ENCODE measurements around the gene OR6C76.
"Not testable (repeated sequence)": the region's sequence is repeated elsewhere in the genome, so short reads cannot be mapped to it uniquely, and the experiment has no call there.

Gene OR6C76

GRCh38 chr12:55416961-55417360, 9.1 kb upstream of the OR6C76 start:
- H3K4me3 ChIP-seq, result no peak overlapping the region
- H3K9ac ChIP-seq (ENCODE audit: insufficient read length), result no peak overlapping the region
- H3K9me3 ChIP-seq (ENCODE audit: low read depth, low read length), result no peaks in the 10 kb centered on the region
- no peak for DNase-seq (ENCODE audit: low read depth, low spot score)
- TF ChIP-seq FOXP2 (optimal IDR thresholded peaks at IDR 0.05; ENCODE audit: control extremely low read depth, extremely low read length, insufficient read depth) (no peak), EZH2 (IDR thresholded peaks at IDR 0.05) (no peak), POLR2AphosphoS5 (IDR thresholded peaks at IDR 0.05; ENCODE audit: borderline replicate concordance, low read depth, low read length) (no peak)
- H3K27ac ChIP-seq, result no peak overlapping the region
- H3K36me3 ChIP-seq (ENCODE audit: insufficient read depth, low read length), result no peaks in the 10 kb centered on the region

- Histone ChIP-seq H3K36me3 (ENCODE audit: insufficient read depth, low read length) (no peaks in the 10 kb centered on the region), H3K9me3 (ENCODE audit: low read depth, low read length) (no peaks in the 10 kb centered on the region)
- DNase-seq (ENCODE audit: low read depth, low spot score), result no peak
These were observed 5.6 kb upstream of the OR6C76 start for GRCh38 chr12:55420307-55420962.

DNA sequence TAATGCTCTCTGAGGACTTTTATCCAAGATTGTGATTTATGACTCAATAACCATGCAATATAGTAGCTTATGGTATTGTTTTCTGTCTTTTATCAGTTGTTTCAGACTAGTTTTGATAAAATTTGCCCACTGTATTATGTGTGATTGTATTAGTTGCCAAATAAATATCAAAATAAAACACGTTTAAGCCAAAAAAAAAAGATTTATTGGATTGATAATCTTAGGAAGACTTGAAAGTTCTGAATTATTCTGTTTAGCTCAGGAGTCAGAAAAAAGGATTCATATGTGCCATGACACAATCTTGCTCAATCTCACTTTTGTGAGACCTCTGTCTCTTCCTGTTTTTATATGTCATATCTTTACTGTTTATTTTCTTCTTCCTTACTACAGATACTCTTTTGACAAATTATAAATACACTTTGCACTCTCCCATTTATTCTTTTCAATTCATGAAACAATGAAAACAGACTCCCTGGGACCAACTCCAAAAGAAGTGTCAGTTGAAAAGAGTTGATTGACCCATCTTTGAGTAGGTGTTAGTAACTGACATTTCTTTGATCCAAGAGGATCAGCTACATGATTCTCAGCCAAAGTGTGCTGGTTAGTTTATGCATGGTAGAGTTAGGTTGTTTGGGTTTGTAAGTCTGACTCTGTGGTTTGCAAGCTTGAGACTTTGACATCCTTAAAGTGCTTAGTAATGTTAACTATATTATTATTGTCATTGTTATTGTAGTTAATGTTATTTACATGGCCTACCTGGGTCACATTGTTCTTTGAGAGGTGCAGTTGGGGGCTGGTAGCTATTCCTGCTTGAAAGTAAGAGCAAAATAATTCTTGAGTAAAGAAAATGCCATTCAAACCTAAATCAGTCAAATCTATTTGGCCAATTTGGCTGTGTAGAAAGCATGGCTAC, 2.5 kb downstream of the OR6C76 start:
- H3K4me3 ChIP-seq, result no peak overlapping the region
- H3K27ac ChIP-seq, result no peak overlapping the region
- H3K9ac ChIP-seq (ENCODE audit: insufficient read length), result no peak overlapping the region
- H3K36me3 ChIP-seq (ENCODE audit: insufficient read depth, low read length), result no peaks in the 10 kb centered on the region
- H3K9me3 ChIP-seq (ENCODE audit: low read depth, low read length), result no peaks in the 10 kb centered on the region
- no peak for DNase-seq (ENCODE audit: low read depth, low spot score)
- TF ChIP-seq POLR2AphosphoS5 (IDR thresholded peaks at IDR 0.05; ENCODE audit: borderline replicate concordance, low read depth, low read length) (no peak), EZH2 (IDR thresholded peaks at IDR 0.05) (no peak), FOXP2 (optimal IDR thresholded peaks at IDR 0.05; ENCODE audit: control extremely low read depth, extremely low read length, insufficient read depth) (no peak)

More at GRCh38 chr12:55420307-55420962, 5.6 kb upstream of the OR6C76 start:
- TF ChIP-seq POLR2AphosphoS5 (IDR thresholded peaks at IDR 0.05; ENCODE audit: borderline replicate concordance, low read depth, low read length), result no peak
- TF ChIP-seq EZH2 (IDR thresholded peaks at IDR 0.05), result no peak
- no peak for TF ChIP-seq FOXP2 (optimal IDR thresholded peaks at IDR 0.05; ENCODE audit: control extremely low read depth, extremely low read length, insufficient read depth)
- Histone ChIP-seq H3K4me3 (no peak overlapping the region), H3K27ac (no peak overlapping the region), H3K9ac (ENCODE audit: insufficient read length) (no peak overlapping the region)

DNA sequence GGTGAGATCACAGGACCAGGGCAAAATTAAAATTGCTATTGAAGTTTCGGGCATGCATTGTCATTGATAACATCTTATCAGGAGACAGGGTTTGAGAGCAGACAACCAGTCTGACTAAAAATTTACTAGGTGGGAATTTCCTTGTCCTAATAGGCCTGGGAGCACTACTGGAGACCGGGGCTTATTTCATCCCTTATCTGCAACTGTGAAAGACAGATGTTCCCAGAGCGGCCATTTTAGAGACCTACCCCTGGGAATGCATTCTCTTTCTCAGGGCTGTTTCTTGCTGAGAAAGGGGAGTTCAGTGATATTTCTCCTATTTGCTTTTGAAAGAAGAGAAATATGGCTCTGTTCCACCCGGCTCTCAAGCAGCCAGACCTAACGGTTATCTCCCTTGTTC, 15.2 kb downstream of the OR6C76 start:
- H3K36me3 ChIP-seq (ENCODE audit: insufficient read depth, low read length); H3K9me3 ChIP-seq (ENCODE audit: low read depth, low read length); DNase-seq (ENCODE audit: low read depth, low spot score); H3K4me3 ChIP-seq; H3K9ac ChIP-seq (ENCODE audit: insufficient read length); H3K27ac ChIP-seq: not testable (repeated sequence)

GRCh38 chr12:55443776-55444175, 17.7 kb downstream of the OR6C76 start, which contains the start of gene OR6C2:
OR6C2 (plus strand) TSS chr12:55444076; CDS start chr12:55452214, 8,138 bp downstream.
- no peak for DNase-seq (ENCODE audit: low read depth, low spot score)
- no peak within 1 kb of the TSS for H3K27ac ChIP-seq
- no peaks in the 10 kb centered on the region for H3K9me3 ChIP-seq (ENCODE audit: low read depth, low read length)
- TF ChIP-seq POLR2AphosphoS5 (IDR thresholded peaks at IDR 0.05; ENCODE audit: borderline replicate concordance, low read depth, low read length) (no peak), FOXP2 (optimal IDR thresholded peaks at IDR 0.05; ENCODE audit: control extremely low read depth, extremely low read length, insufficient read depth) (no peak), EZH2 (IDR thresholded peaks at IDR 0.05) (no peak)
- H3K9ac ChIP-seq (ENCODE audit: insufficient read length), result no peak within 1 kb of the TSS
- H3K36me3 ChIP-seq (ENCODE audit: insufficient read depth, low read length), result no peaks in the 10 kb centered on the region
- H3K4me3 ChIP-seq, result no peak within 1 kb of the TSS

- no peaks in the 10 kb centered on the region for H3K36me3 ChIP-seq (ENCODE audit: insufficient read depth, low read length)
- H3K4me3 ChIP-seq, result no peak overlapping the region
- no peak for DNase-seq (ENCODE audit: low read depth, low spot score)
- no peaks in the 10 kb centered on the region for H3K9me3 ChIP-seq (ENCODE audit: low read depth, low read length)
- no peak overlapping the region for H3K27ac ChIP-seq
- TF ChIP-seq EZH2 (IDR thresholded peaks at IDR 0.05), result no peak
- no peak overlapping the region for H3K9ac ChIP-seq (ENCODE audit: insufficient read length)
These were observed 19.3 kb downstream of the OR6C76 start for GRCh38 chr12:55445357-55445756.

GRCh38 chr12:55446326-55446725, 20.3 kb downstream of the OR6C76 start:
- DNase-seq (ENCODE audit: low read depth, low spot score), result no peak
- TF ChIP-seq FOXP2 (optimal IDR thresholded peaks at IDR 0.05; ENCODE audit: control extremely low read depth, extremely low read length, insufficient read depth) (no peak), EZH2 (IDR thresholded peaks at IDR 0.05) (no peak), POLR2AphosphoS5 (IDR thresholded peaks at IDR 0.05; ENCODE audit: borderline replicate concordance, low read depth, low read length) (no peak)
- H3K4me3 ChIP-seq, result no peak overlapping the region
- no peak overlapping the region for H3K9ac ChIP-seq (ENCODE audit: insufficient read length)
- no peaks in the 10 kb centered on the region for H3K9me3 ChIP-seq (ENCODE audit: low read depth, low read length)
- H3K36me3 ChIP-seq (ENCODE audit: insufficient read depth, low read length), result no peaks in the 10 kb centered on the region
- H3K27ac ChIP-seq, result no peak overlapping the region

DNA sequence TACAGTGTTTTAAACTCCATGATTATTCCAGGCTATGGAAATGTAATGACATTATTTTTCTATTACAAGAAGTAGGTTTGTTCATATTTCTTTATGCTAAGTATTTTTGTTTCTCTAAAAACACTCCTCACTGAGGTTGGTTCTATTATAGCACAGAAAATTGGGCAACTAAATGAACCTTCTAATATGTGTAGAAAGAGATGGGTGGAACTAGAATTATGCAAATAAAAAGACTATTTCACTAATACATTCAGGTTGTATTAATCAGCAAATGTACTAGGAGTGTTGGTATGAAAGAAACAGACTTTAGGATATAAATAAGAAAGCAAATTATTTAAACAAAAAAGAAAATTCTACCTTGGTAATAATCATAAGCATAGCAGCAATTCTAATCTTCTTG, 22.8 kb downstream of the OR6C76 start:
- DNase-seq (ENCODE audit: low read depth, low spot score), result no peak
- H3K9ac ChIP-seq (ENCODE audit: insufficient read length), result no peak overlapping the region
- TF ChIP-seq POLR2AphosphoS5 (IDR thresholded peaks at IDR 0.05; ENCODE audit: borderline replicate concordance, low read depth, low read length), result no peak
- no peak for TF ChIP-seq EZH2 (IDR thresholded peaks at IDR 0.05)
- no peak for TF ChIP-seq FOXP2 (optimal IDR thresholded peaks at IDR 0.05; ENCODE audit: control extremely low read depth, extremely low read length, insufficient read depth)
- H3K27ac ChIP-seq, result no peak overlapping the region
- no peaks in the 10 kb centered on the region for H3K9me3 ChIP-seq (ENCODE audit: low read depth, low read length)
- no peak overlapping the region for H3K4me3 ChIP-seq
- H3K36me3 ChIP-seq (ENCODE audit: insufficient read depth, low read length), result no peaks in the 10 kb centered on the region

DNA sequence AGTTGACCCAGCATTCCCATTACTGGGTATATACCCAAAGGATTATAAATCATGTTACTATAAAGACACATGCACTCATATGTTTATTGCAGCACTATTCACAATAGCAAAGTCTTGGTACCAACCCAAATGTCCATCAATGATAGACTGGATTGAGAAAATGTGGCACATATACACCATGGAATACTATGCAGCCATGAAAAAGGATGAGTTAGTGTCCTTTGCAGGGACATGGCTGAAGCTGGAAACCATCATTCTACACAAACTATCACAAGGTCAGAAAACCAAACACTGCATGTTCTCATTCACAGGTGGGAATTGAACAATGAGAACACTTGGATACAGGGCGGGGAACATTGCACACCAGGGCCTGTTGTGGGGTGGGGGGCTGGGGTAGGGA, 38.9 kb downstream of the OR6C76 start:
- H3K27ac ChIP-seq; DNase-seq (ENCODE audit: low read depth, low spot score); H3K36me3 ChIP-seq (ENCODE audit: insufficient read depth, low read length); H3K9ac ChIP-seq (ENCODE audit: insufficient read length); H3K4me3 ChIP-seq; H3K9me3 ChIP-seq (ENCODE audit: low read depth, low read length): not testable (repeated sequence)
